HL-60 (cell line): ENCODE results near the gene SGCA.

Experiments used
- DNase-seq, 2 experiments: peaks; one replicate each; pipeline ENCODE4 v3.0.0-alpha.2; 2010 to 2020; ENCODE audit warnings: low read depth in 1 of 2, low spot score in 1 of 2
- H3K27ac ChIP-seq: fragments of 250-450 bp; sonication (Bioruptor Pico); replicated peaks from 2 replicates; pipeline ENCODE4 v1.5.1; 2020; ENCODE audit warnings: mild to moderate bottlenecking, moderate library complexity
- H3K27me3 ChIP-seq: fragments of 250-450 bp; sonication (Bioruptor Pico); 2 replicates; pipeline ENCODE4 v1.5.1; 2021; ENCODE audit warnings: mild to moderate bottlenecking, moderate library complexity; ENCODE audit not compliant: insufficient read depth, poor library complexity, severe bottlenecking
- H3K4me3 ChIP-seq: replicated peaks from 2 replicates; pipeline ENCODE4 v1.5.1; 2011; ENCODE audit warnings: mild to moderate bottlenecking, control low read depth, low read length; ENCODE audit not compliant: insufficient read depth
- GABPA ChIP-seq: IDR thresholded peaks from 2 replicates; pipeline ENCODE4 v1.6.1; 2012; ENCODE audit warnings: low read depth
- POLR2AphosphoS5 ChIP-seq: IDR thresholded peaks from 2 replicates; pipeline ENCODE4 v1.6.1; 2012; ENCODE audit warnings: low read depth
- SPI1 ChIP-seq: IDR thresholded peaks from 2 replicates; pipeline ENCODE4 v1.6.1; 2012; ENCODE audit warnings: low read depth, mild to moderate bottlenecking, borderline replicate concordance
- TF ChIP-seq, protein P1 (sequence below): IDR thresholded peaks from 2 replicates; pipeline ENCODE4 v1.6.1; 2012; ENCODE audit warnings: low read depth; ENCODE audit not compliant: insufficient replicate concordance
- TF ChIP-seq, protein P2 (sequence below): IDR thresholded peaks from one replicate; pipeline ENCODE4 v1.5.1; 2011; ENCODE audit warnings: low read length, control low read depth, inconsistent platforms; ENCODE audit not compliant: insufficient read depth

Gene SGCA

DNA sequence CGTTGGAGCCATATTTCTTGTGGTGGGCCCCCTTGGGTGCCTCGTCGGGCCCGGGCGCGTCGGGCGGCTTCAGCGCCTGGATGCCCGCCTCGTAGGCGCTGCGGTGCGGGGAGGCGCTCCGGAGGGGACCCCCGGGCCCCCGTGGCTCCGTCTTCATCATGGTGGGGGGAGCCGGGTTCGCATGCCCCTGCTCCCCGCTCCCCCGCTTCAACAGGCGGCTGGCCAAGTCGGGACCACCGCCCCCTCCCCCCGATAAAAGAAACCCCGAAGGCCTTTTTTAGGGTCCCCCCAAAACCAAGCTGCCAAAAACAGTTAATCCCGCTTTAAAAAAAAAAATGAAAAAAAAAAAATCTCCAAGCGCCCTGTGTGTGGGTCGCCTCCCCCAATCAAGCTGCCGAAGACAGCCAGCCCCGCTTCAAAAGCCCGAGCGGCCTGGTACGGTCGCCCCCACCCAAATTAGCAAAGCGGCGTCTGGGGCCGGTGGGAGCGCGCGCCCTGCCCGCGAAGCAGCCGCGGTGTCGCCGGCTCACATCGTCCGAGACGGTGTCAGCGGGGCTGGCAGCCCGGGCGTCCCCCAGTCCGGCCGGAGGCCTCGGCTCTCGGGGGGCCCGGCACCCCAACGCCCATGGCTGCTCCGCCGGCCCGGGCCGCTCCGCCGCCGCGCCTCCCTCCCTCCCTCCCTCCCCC lies 15.3 kb upstream of the SGCA start, which contains the start of gene PPP1R9B:
TSS of gene PPP1R9B (minus strand) at position 324 of the 687 bp plus-strand sequence. CDS start at position 160, 164 bp downstream.
- DNase-seq: no peak
- Histone ChIP-seq H3K4me3 (peak within 1 kb of the TSS; percentile 79), H3K27me3 (no peaks in the 10 kb centered on the region), H3K27ac (peak within 1 kb of the TSS; percentile 84)
- no peak for TF ChIP-seq GABPA
- TF ChIP-seq POLR2AphosphoS5: no peak; the same call in 1 of the 2 replicates
- TF ChIP-seq, protein P1, sequence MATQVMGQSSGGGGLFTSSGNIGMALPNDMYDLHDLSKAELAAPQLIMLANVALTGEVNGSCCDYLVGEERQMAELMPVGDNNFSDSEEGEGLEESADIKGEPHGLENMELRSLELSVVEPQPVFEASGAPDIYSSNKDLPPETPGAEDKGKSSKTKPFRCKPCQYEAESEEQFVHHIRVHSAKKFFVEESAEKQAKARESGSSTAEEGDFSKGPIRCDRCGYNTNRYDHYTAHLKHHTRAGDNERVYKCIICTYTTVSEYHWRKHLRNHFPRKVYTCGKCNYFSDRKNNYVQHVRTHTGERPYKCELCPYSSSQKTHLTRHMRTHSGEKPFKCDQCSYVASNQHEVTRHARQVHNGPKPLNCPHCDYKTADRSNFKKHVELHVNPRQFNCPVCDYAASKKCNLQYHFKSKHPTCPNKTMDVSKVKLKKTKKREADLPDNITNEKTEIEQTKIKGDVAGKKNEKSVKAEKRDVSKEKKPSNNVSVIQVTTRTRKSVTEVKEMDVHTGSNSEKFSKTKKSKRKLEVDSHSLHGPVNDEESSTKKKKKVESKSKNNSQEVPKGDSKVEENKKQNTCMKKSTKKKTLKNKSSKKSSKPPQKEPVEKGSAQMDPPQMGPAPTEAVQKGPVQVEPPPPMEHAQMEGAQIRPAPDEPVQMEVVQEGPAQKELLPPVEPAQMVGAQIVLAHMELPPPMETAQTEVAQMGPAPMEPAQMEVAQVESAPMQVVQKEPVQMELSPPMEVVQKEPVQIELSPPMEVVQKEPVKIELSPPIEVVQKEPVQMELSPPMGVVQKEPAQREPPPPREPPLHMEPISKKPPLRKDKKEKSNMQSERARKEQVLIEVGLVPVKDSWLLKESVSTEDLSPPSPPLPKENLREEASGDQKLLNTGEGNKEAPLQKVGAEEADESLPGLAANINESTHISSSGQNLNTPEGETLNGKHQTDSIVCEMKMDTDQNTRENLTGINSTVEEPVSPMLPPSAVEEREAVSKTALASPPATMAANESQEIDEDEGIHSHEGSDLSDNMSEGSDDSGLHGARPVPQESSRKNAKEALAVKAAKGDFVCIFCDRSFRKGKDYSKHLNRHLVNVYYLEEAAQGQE: no peak

DNA sequence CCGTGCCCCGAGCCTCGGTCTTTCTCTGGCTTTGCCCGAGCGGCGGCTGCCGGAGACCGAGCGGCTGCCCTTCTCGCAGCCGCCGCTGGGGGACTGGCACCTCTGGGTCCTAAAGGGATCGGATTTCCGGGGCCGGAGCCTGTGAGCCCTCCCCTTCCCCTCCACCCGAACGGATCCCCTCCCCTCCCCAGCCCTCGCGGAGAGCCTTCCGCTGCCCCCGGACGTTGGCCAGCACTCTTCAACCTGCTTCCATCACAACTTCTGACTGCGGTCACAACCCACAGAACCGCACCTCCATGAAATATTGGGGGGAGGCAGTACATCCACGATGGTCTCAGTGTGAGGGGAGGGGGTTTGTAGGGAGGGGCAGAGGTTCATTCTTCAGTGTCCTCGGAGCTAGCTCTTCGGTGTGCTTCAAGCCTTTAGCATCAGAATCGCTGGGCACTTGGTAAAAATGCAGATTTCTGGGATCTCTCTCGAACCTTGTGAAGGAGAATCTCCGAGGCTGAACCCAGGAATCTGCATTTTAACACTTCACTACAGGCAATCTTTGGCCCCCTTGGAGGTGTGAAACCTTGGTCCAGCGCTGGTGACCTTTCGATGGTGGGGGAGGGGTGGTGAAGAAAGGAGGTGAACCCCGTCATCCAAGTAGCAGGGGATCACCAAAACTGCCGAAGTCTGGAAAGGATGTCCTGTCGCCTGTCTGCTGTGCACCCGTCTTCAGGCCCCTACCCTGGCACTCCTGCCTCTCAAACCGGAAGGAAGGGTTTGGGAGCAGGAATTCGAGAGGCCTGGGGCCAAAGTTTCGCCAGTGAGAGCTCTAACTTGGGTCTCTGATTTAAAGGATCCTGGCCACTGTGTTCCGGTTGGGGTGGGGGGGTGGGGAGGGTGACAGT lies 14.5 kb upstream of the SGCA start:
- Histone ChIP-seq H3K27me3 (no peaks in the 10 kb centered on the region), H3K27ac (peak overlapping the region; percentile 81), H3K4me3 (peak overlapping the region; percentile 79)
- DNase-seq: peak; percentile 90 to 94
- TF ChIP-seq GABPA: peak; percentile 73
- TF ChIP-seq POLR2AphosphoS5: peak; percentile 48
- no peak for TF ChIP-seq SPI1
- TF ChIP-seq, protein P2, sequence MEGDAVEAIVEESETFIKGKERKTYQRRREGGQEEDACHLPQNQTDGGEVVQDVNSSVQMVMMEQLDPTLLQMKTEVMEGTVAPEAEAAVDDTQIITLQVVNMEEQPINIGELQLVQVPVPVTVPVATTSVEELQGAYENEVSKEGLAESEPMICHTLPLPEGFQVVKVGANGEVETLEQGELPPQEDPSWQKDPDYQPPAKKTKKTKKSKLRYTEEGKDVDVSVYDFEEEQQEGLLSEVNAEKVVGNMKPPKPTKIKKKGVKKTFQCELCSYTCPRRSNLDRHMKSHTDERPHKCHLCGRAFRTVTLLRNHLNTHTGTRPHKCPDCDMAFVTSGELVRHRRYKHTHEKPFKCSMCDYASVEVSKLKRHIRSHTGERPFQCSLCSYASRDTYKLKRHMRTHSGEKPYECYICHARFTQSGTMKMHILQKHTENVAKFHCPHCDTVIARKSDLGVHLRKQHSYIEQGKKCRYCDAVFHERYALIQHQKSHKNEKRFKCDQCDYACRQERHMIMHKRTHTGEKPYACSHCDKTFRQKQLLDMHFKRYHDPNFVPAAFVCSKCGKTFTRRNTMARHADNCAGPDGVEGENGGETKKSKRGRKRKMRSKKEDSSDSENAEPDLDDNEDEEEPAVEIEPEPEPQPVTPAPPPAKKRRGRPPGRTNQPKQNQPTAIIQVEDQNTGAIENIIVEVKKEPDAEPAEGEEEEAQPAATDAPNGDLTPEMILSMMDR: peak; percentile 46
- TF ChIP-seq, protein P1: no peak

DNA sequence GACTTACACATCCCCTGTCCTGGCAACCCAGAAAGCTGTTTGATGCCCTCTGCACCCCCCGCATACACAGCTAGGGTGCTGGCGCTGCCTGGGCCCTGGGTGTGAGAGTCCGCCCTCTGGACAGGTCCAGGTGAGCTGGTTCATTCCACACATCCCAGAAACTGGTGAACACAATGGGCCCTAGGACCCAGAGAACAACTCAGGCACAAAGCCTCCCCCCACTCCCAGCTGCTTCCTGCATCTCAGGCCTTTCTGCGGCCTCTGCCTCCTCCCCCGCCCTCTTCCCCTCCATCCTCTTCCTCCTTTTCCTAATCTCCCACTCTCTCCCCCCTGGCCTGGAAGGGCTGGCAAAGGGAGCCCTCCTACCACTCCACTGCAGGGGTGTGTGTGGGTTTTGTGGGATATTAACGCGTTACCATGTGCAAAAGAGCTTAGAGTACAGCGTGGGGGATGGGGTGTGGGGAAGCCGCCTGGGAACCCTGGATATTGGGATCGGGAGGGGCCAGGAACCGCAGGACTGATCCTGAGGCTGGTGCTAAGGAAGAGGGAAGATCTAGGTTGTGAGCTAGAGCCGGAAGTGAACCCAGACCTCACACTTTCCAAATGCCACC lies 13.8 kb upstream of the SGCA start:
- DNase-seq: peak; percentile 77 to 91

More for the DNA sequence above, 13.8 kb upstream of the SGCA start:
- no peaks in the 10 kb centered on the region for H3K27me3 ChIP-seq
- TF ChIP-seq SPI1 (peak; percentile 83), POLR2AphosphoS5 (peak; percentile 73), GABPA (no peak)
- TF ChIP-seq, protein P1: no peak
- TF ChIP-seq, protein P2: no peak
- H3K27ac ChIP-seq: peak overlapping the region; percentile 81
- H3K4me3 ChIP-seq: peak overlapping the region; percentile 79
